GM06990 (cell line): ENCODE measurements around the gene MAEA.

Source experiments
- DNase-seq: peaks from one replicate; pipeline ENCODE4 v3.0.0-alpha.2; 2011; ENCODE audit not compliant: insufficient read length; ENCODE audit errors: extremely low read depth
- H3K27me3 ChIP-seq: replicated peaks from 2 replicates; pipeline ENCODE4 v1.6.0; 2011; ENCODE audit warnings: low read length; ENCODE audit not compliant: control insufficient read depth, insufficient read depth
- H3K36me3 ChIP-seq: 2 replicates; pipeline ENCODE4 v1.5.1; 2011; ENCODE audit warnings: low read length; ENCODE audit not compliant: control insufficient read depth, insufficient read depth
- H3K4me3 ChIP-seq: replicated peaks from 2 replicates; pipeline ENCODE4 v1.5.1; 2011; ENCODE audit warnings: low read depth, mild to moderate bottlenecking, control low read depth, low read length
- CTCF ChIP-seq: IDR thresholded peaks from 2 replicates; pipeline ENCODE4 v1.5.1; 2011; ENCODE audit warnings: low read length, control low read depth, mild to moderate bottlenecking, inconsistent platforms; ENCODE audit not compliant: insufficient read depth, poor library complexity, severe bottlenecking

The MAEA gene

GRCh38 chr4:1298461-1298860 lies 8.8 kb downstream of the MAEA start:
- DNase-seq = no peak
- Histone ChIP-seq H3K36me3 (peaks cover 20% of the 10 kb centered on the region), H3K27me3 (no peaks in the 10 kb centered on the region), H3K4me3 (no peak overlapping the region)
- TF ChIP-seq CTCF = no peak

GRCh38 chr4:1299301-1299860 lies 9.7 kb downstream of the MAEA start:
- Histone ChIP-seq H3K27me3 (no peaks in the 10 kb centered on the region), H3K4me3 (no peak overlapping the region), H3K36me3 (peaks cover 20% of the 10 kb centered on the region)
- no peak for TF ChIP-seq CTCF
- DNase-seq = no peak

GRCh38 chr4:1300466-1301455 lies 11.1 kb downstream of the MAEA start:
- Histone ChIP-seq H3K4me3 (no peak overlapping the region), H3K36me3 (peaks cover 22% of the 10 kb centered on the region), H3K27me3 (no peaks in the 10 kb centered on the region)
- no peak for TF ChIP-seq CTCF
- no peak for DNase-seq

- no peak for TF ChIP-seq CTCF
- Histone ChIP-seq H3K27me3 (no peaks in the 10 kb centered on the region), H3K36me3 (peaks cover 21% of the 10 kb centered on the region), H3K4me3 (no peak overlapping the region)
- no peak for DNase-seq
Observed at GRCh38 chr4:1302159-1302558, 12.5 kb downstream of the MAEA start.

GRCh38 chr4:1305261-1305711 lies 15.6 kb downstream of the MAEA start:
- H3K36me3 ChIP-seq = peaks cover 9% of the 10 kb centered on the region
- H3K27me3 ChIP-seq = no peaks in the 10 kb centered on the region
- no peak overlapping the region for H3K4me3 ChIP-seq
- DNase-seq = no peak
- TF ChIP-seq CTCF = no peak
